D721Med (cell line): ENCODE measurements around the gene RGS6.

Experiments used
- DNase-seq: peaks from one replicate; pipeline ENCODE4 v3.0.0; 2011; ENCODE audit warnings: low spot score; ENCODE audit not compliant: insufficient read length
- FAIRE-seq: peaks from 2 replicates; lab custom pipeline; 2011; peaks lifted over from hg19 to GRCh38; lab: Jason Lieb, UNC
- CTCF ChIP-seq: IDR thresholded peaks from 2 replicates; pipeline ENCODE4 v1.5.1; 2012; ENCODE audit warnings: mild to moderate bottlenecking, control low read depth; ENCODE audit not compliant: insufficient read depth; ENCODE audit errors: missing control alignments

RGS6 gene

GRCh38 chr14:72408020-72408419 lies 475.8 kb downstream of the RGS6 start:
- FAIRE-seq (no peak), DNase-seq (no peak)
- TF ChIP-seq CTCF: no peak

GRCh38 chr14:72409047-72409446 lies 476.8 kb downstream of the RGS6 start:
- TF ChIP-seq CTCF: no peak
- DNase-seq (no peak), FAIRE-seq (no peak)

GRCh38 chr14:72416081-72416849 lies 484.0 kb downstream of the RGS6 start:
- FAIRE-seq (no peak), DNase-seq (no peak)
- no peak for TF ChIP-seq CTCF

GRCh38 chr14:72416892-72417291 lies 484.7 kb downstream of the RGS6 start:
- FAIRE-seq (no peak), DNase-seq (no peak)
- no peak for TF ChIP-seq CTCF

- DNase-seq (no peak), FAIRE-seq (no peak)
- TF ChIP-seq CTCF: no peak
Observed at GRCh38 chr14:72418806-72419205, 486.6 kb downstream of the RGS6 start.

GRCh38 chr14:72419226-72419775 lies 487.1 kb downstream of the RGS6 start:
- TF ChIP-seq CTCF: no peak
- no peak for DNase-seq
- FAIRE-seq: no peak

GRCh38 chr14:72420749-72421474 lies 488.7 kb downstream of the RGS6 start:
- TF ChIP-seq CTCF: peak; percentile 97
- peak; percentile 11 for FAIRE-seq
- DNase-seq: no peak
